Uterus (tissue), 2 donors: Measurements from ENCODE around the gene GPT2.

Experiments
- CTCF ChIP-seq, 4 experiments: fragments of 200-600 bp in 2 of 4; fragments of 450-650 bp in 2 of 4; sonication (generic) in 2 of 4; IDR thresholded peaks; one replicate each; pipeline ENCODE4 v1.5.1; 2016 to 2019; ENCODE audit warnings: antibody characterized with exemption in 4 of 4, mild to moderate bottlenecking in 2 of 4, moderate library complexity in 1 of 4
- POLR2A ChIP-seq, 2 donors: fragments of 450-650 bp; IDR thresholded peaks; one replicate each; pipeline ENCODE4 v1.6.1; 2016; ENCODE audit warnings: antibody characterized with exemption in 2 of 2, mild to moderate bottlenecking in 1 of 2, moderate library complexity in 1 of 2

GRCh38 chr16:46875243-46875642 is 8.9 kb upstream of the GPT2 start:
- no peak for TF ChIP-seq CTCF (IDR thresholded peaks at IDR 0.05)
- TF ChIP-seq POLR2A (IDR thresholded peaks at IDR 0.05): no peak
